ENCODE measurements around the gene LRRC17. TPM values are rescaled to one million over a fixed set of nuclear protein-coding genes. Genes with fewer than 3 reads are reported as not detected.

The LRRC17 gene
- total RNA-seq, 1 donor from 2014 or later, result 32.0 TPM

GRCh38 chr7:102892631-102893278, 20.0 kb upstream of the LRRC17 start:
- H3K4me3 Mint-ChIP-seq (ENCODE audit: unreplicated experiment), result no peak overlapping the region
- no peak for TF ChIP-seq CTCF (IDR thresholded peaks at IDR 0.05)
- H3K9me3 Mint-ChIP-seq (ENCODE audit: low read depth), result no peaks in the 10 kb centered on the region
- H3K27ac Mint-ChIP-seq (ENCODE audit: unreplicated experiment), result no peak overlapping the region
- DNase-seq (ENCODE audit: low spot score), result no peak
- H3K36me3 Mint-ChIP-seq (ENCODE audit: low read depth), result no peaks in the 10 kb centered on the region
- peaks cover 92% of the 10 kb centered on the region for H3K4me1 Mint-ChIP-seq (ENCODE audit: low read depth)
- H3K27me3 Mint-ChIP-seq (ENCODE audit: low read depth), result no peaks in the 10 kb centered on the region

GRCh38 chr7:102895602-102896001, 17.2 kb upstream of the LRRC17 start:
- no peaks in the 10 kb centered on the region for H3K27me3 Mint-ChIP-seq (ENCODE audit: low read depth)
- no peaks in the 10 kb centered on the region for H3K36me3 Mint-ChIP-seq (ENCODE audit: low read depth)
- no peak overlapping the region for H3K4me3 Mint-ChIP-seq (ENCODE audit: unreplicated experiment)
- no peak for DNase-seq (ENCODE audit: low spot score)
- H3K27ac Mint-ChIP-seq (ENCODE audit: unreplicated experiment), result peak overlapping the region; percentile 46
- no peaks in the 10 kb centered on the region for H3K9me3 Mint-ChIP-seq (ENCODE audit: low read depth)
- peaks cover 67% of the 10 kb centered on the region for H3K4me1 Mint-ChIP-seq (ENCODE audit: low read depth)
- TF ChIP-seq CTCF (IDR thresholded peaks at IDR 0.05), result no peak

GRCh38 chr7:102896585-102896984, 16.2 kb upstream of the LRRC17 start:
- DNase-seq (ENCODE audit: low spot score), result no peak

GRCh38 chr7:102897211-102897631, 15.6 kb upstream of the LRRC17 start:
- TF ChIP-seq CTCF (IDR thresholded peaks at IDR 0.05), result no peak
- Mint-ChIP-seq H3K27me3 (ENCODE audit: low read depth) (no peaks in the 10 kb centered on the region), H3K36me3 (ENCODE audit: low read depth) (no peaks in the 10 kb centered on the region), H3K27ac (ENCODE audit: unreplicated experiment) (peak overlapping the region; percentile 8), H3K4me3 (ENCODE audit: unreplicated experiment) (no peak overlapping the region), H3K9me3 (ENCODE audit: low read depth) (no peaks in the 10 kb centered on the region), H3K4me1 (ENCODE audit: low read depth) (peaks cover 51% of the 10 kb centered on the region)
- DNase-seq (ENCODE audit: low spot score), result no peak

More at GRCh38 chr7:102896585-102896984, 16.2 kb upstream of the LRRC17 start:
- no peak for TF ChIP-seq CTCF (IDR thresholded peaks at IDR 0.05)
- Mint-ChIP-seq H3K27me3 (ENCODE audit: low read depth) (no peaks in the 10 kb centered on the region), H3K4me1 (ENCODE audit: low read depth) (peaks cover 57% of the 10 kb centered on the region), H3K27ac (ENCODE audit: unreplicated experiment) (peak overlapping the region; percentile 58), H3K4me3 (ENCODE audit: unreplicated experiment) (no peak overlapping the region), H3K36me3 (ENCODE audit: low read depth) (no peaks in the 10 kb centered on the region), H3K9me3 (ENCODE audit: low read depth) (no peaks in the 10 kb centered on the region)

GRCh38 chr7:102897856-102898531, 14.8 kb upstream of the LRRC17 start:
- DNase-seq (ENCODE audit: low spot score), result no peak
- no peak for TF ChIP-seq CTCF (IDR thresholded peaks at IDR 0.05)
- H3K27me3 Mint-ChIP-seq (ENCODE audit: low read depth), result no peaks in the 10 kb centered on the region
- H3K36me3 Mint-ChIP-seq (ENCODE audit: low read depth), result no peaks in the 10 kb centered on the region
- peaks cover 44% of the 10 kb centered on the region for H3K4me1 Mint-ChIP-seq (ENCODE audit: low read depth)
- H3K9me3 Mint-ChIP-seq (ENCODE audit: low read depth), result peaks cover under 1% of the 10 kb centered on the region
- H3K4me3 Mint-ChIP-seq (ENCODE audit: unreplicated experiment), result no peak overlapping the region
- peak overlapping the region; percentile 8 for H3K27ac Mint-ChIP-seq (ENCODE audit: unreplicated experiment)
